Nephron (organoid): ENCODE results near the gene AP3B1.

Experiments
- H3K27ac Mint-ChIP-seq, 3 experiments: 2 replicates each; pipeline ENCODE4 v1.8.0; 2020; ENCODE audit warnings: mixed read lengths in 3 of 3, mild to moderate bottlenecking in 2 of 3, moderate library complexity in 1 of 3
- H3K27me3 Mint-ChIP-seq: 2 replicates; pipeline ENCODE4 v1.8.0; 2021; ENCODE audit warnings: low read depth, mild to moderate bottlenecking, moderate library complexity, mixed read lengths
- H3K36me3 Mint-ChIP-seq: 2 replicates; pipeline ENCODE4 v1.8.0; 2020; ENCODE audit warnings: low read depth, mixed read lengths
- H3K4me1 Mint-ChIP-seq: 2 replicates; pipeline ENCODE4 v1.8.0; 2020; ENCODE audit warnings: mixed read lengths
- H3K4me3 Mint-ChIP-seq, 3 experiments: 2 replicates each; pipeline ENCODE4 v1.8.0; 2020; ENCODE audit warnings: mild to moderate bottlenecking in 3 of 3, mixed read lengths in 3 of 3, moderate library complexity in 2 of 3
- H3K9me3 Mint-ChIP-seq: 2 replicates; pipeline ENCODE4 v1.8.0; 2020; ENCODE audit warnings: mixed read lengths
- TF ChIP-seq, protein P1 (sequence below), 3 experiments: fragments of 200-600 bp; sonication (generic); IDR thresholded peaks; one replicate each; pipeline ENCODE4 v1.5.0; 2021; ENCODE audit warnings: antibody characterized with exemption in 3 of 3; ENCODE audit not compliant: unreplicated experiment in 3 of 3

Gene AP3B1

GRCh38 chr5:78007233-78007632 is 287.3 kb downstream of the AP3B1 start:
- H3K27ac Mint-ChIP-seq = no peak overlapping the region
- no peak overlapping the region for H3K4me3 Mint-ChIP-seq
- H3K4me1 Mint-ChIP-seq = peaks cover 23% of the 10 kb centered on the region
- H3K9me3 Mint-ChIP-seq = no peaks in the 10 kb centered on the region
- TF ChIP-seq, protein P1, sequence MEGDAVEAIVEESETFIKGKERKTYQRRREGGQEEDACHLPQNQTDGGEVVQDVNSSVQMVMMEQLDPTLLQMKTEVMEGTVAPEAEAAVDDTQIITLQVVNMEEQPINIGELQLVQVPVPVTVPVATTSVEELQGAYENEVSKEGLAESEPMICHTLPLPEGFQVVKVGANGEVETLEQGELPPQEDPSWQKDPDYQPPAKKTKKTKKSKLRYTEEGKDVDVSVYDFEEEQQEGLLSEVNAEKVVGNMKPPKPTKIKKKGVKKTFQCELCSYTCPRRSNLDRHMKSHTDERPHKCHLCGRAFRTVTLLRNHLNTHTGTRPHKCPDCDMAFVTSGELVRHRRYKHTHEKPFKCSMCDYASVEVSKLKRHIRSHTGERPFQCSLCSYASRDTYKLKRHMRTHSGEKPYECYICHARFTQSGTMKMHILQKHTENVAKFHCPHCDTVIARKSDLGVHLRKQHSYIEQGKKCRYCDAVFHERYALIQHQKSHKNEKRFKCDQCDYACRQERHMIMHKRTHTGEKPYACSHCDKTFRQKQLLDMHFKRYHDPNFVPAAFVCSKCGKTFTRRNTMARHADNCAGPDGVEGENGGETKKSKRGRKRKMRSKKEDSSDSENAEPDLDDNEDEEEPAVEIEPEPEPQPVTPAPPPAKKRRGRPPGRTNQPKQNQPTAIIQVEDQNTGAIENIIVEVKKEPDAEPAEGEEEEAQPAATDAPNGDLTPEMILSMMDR (IDR thresholded peaks at IDR 0.05; ENCODE audit: unreplicated experiment in 3 of 3) = no peak
- H3K27me3 Mint-ChIP-seq = no peaks in the 10 kb centered on the region
- peaks cover 4% of the 10 kb centered on the region for H3K36me3 Mint-ChIP-seq

- Mint-ChIP-seq H3K36me3 (peaks cover 6% of the 10 kb centered on the region), H3K9me3 (no peaks in the 10 kb centered on the region), H3K4me1 (peaks cover 24% of the 10 kb centered on the region), H3K27ac (no peak overlapping the region), H3K27me3 (no peaks in the 10 kb centered on the region), H3K4me3 (no peak overlapping the region)
- TF ChIP-seq, protein P1 (IDR thresholded peaks at IDR 0.05; ENCODE audit: unreplicated experiment in 3 of 3) = no peak
These were observed 288.0 kb downstream of the AP3B1 start for GRCh38 chr5:78006449-78006848.

GRCh38 chr5:78005021-78005785 is 289.3 kb downstream of the AP3B1 start:
- TF ChIP-seq, protein P1 (IDR thresholded peaks at IDR 0.05; ENCODE audit: unreplicated experiment in 3 of 3) = no peak
- peaks cover 9% of the 10 kb centered on the region for H3K36me3 Mint-ChIP-seq
- H3K27me3 Mint-ChIP-seq = no peaks in the 10 kb centered on the region
- H3K4me3 Mint-ChIP-seq = no peak overlapping the region
- H3K4me1 Mint-ChIP-seq = peaks cover 19% of the 10 kb centered on the region
- H3K27ac Mint-ChIP-seq = no peak overlapping the region
- no peaks in the 10 kb centered on the region for H3K9me3 Mint-ChIP-seq

DNA sequence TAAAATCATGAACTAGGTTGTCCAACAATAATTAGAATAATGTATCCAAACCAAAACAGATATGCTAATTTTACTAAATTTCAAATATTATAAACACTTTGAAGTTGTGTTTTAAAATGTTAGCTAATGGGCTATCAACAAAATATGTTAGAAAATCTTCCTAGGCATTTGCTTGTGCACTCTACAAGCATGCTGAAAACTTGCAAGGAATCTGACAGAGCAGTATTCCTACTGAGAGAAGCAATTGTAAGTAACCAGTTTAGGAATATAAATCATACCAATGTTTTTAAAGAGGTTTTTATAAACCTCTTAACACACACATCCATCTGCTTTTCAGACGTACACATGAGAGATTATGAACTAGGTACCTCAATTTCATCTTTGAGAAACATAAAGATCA is 289.9 kb downstream of the AP3B1 start:
- TF ChIP-seq, protein P1 (IDR thresholded peaks at IDR 0.05; ENCODE audit: unreplicated experiment in 3 of 3) = no peak
- H3K9me3 Mint-ChIP-seq = no peaks in the 10 kb centered on the region

GRCh38 chr5:78003919-78004318 is 290.6 kb downstream of the AP3B1 start:
- H3K36me3 Mint-ChIP-seq = peaks cover 15% of the 10 kb centered on the region
- H3K27me3 Mint-ChIP-seq = peaks cover 3% of the 10 kb centered on the region
- peaks cover 22% of the 10 kb centered on the region for H3K4me1 Mint-ChIP-seq
- no peak overlapping the region for H3K4me3 Mint-ChIP-seq
- no peak overlapping the region for H3K27ac Mint-ChIP-seq
- no peaks in the 10 kb centered on the region for H3K9me3 Mint-ChIP-seq
- TF ChIP-seq, protein P1 (IDR thresholded peaks at IDR 0.05; ENCODE audit: unreplicated experiment in 3 of 3) = no peak

More for the DNA sequence above, 289.9 kb downstream of the AP3B1 start:
- Mint-ChIP-seq H3K36me3 (peaks cover 9% of the 10 kb centered on the region), H3K27ac (no peak overlapping the region), H3K27me3 (no peaks in the 10 kb centered on the region), H3K4me3 (no peak overlapping the region), H3K4me1 (peaks cover 19% of the 10 kb centered on the region)

DNA sequence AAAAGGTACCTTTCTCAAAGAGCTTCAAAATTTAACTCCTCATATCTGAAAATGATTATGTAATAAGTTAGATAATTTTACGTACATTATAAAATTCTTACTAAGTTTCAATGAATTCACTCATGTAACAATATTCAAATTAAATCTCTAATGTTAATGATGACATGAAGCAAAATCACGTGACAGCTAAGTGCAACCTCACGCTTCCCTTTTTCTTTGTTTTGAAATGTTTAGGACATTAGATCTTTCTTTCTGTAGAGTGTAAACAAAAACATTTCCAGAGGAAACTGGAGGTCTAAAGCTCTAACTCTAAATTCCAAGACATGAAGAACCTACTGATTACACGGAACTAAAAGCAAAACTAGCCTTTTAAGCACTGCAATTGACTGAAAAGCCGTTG is 291.0 kb downstream of the AP3B1 start:
- Mint-ChIP-seq H3K9me3 (no peaks in the 10 kb centered on the region), H3K27me3 (peaks cover 3% of the 10 kb centered on the region), H3K36me3 (peaks cover 15% of the 10 kb centered on the region), H3K4me3 (no peak overlapping the region), H3K4me1 (peaks cover 23% of the 10 kb centered on the region), H3K27ac (no peak overlapping the region)
- TF ChIP-seq, protein P1 (IDR thresholded peaks at IDR 0.05; ENCODE audit: unreplicated experiment in 3 of 3) = no peak
